ENCODE results near the gene UBFD1.

DNA sequence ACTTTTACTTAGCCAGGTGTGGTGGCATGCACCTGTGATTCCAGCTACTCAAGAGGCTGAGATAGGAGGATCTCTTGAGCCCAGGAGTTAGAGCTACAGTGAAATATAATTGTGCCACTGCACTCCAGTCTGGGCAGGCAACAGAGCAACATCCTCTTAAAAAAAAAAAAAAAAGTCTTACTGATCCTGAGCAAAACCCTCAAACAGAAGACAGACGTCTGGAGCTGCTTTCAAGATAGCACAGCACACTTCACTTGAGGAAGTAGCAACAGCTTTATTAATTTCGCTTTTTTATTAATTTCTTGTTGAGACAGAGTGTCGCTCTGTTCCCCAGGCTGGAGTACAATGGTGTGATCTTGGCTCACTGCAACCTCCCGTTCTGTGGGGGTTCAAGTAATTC lies 37.0 kb upstream of the UBFD1 start:
- TF ChIP-seq, protein P1, sequence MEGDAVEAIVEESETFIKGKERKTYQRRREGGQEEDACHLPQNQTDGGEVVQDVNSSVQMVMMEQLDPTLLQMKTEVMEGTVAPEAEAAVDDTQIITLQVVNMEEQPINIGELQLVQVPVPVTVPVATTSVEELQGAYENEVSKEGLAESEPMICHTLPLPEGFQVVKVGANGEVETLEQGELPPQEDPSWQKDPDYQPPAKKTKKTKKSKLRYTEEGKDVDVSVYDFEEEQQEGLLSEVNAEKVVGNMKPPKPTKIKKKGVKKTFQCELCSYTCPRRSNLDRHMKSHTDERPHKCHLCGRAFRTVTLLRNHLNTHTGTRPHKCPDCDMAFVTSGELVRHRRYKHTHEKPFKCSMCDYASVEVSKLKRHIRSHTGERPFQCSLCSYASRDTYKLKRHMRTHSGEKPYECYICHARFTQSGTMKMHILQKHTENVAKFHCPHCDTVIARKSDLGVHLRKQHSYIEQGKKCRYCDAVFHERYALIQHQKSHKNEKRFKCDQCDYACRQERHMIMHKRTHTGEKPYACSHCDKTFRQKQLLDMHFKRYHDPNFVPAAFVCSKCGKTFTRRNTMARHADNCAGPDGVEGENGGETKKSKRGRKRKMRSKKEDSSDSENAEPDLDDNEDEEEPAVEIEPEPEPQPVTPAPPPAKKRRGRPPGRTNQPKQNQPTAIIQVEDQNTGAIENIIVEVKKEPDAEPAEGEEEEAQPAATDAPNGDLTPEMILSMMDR (IDR thresholded peaks at IDR 0.05): no peak
- TF ChIP-seq POLR2A (IDR thresholded peaks at IDR 0.05) (no peak), EP300 (IDR thresholded peaks at IDR 0.05) (no peak), POLR2AphosphoS5 (IDR thresholded peaks at IDR 0.05) (no peak)

Measured in upper lobe of left lung (tissue), 4 donors.